Measurements from ENCODE around the gene VPS13D.

Gene VPS13D

DNA sequence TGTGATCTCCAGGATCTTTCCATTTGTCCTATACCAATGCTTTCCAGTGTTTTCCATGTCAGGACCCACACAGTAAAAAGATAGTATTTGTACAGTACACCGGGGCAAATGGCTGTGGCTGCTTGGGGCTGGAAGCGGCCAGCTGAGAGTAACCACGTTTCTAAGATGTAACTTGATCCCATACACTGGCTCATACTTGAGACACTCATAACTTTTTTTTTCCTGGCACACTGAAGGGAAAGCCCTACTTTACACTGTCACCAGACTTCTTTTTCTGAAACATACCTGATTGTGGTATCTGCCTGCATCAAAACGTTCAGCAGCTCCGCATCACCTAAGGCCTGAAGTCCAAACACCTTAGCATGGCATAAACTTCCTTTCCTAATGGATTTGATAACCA lies 21.6 kb downstream of the VPS13D start:
- TF ChIP-seq, protein P1, sequence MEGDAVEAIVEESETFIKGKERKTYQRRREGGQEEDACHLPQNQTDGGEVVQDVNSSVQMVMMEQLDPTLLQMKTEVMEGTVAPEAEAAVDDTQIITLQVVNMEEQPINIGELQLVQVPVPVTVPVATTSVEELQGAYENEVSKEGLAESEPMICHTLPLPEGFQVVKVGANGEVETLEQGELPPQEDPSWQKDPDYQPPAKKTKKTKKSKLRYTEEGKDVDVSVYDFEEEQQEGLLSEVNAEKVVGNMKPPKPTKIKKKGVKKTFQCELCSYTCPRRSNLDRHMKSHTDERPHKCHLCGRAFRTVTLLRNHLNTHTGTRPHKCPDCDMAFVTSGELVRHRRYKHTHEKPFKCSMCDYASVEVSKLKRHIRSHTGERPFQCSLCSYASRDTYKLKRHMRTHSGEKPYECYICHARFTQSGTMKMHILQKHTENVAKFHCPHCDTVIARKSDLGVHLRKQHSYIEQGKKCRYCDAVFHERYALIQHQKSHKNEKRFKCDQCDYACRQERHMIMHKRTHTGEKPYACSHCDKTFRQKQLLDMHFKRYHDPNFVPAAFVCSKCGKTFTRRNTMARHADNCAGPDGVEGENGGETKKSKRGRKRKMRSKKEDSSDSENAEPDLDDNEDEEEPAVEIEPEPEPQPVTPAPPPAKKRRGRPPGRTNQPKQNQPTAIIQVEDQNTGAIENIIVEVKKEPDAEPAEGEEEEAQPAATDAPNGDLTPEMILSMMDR (IDR thresholded peaks at IDR 0.05; ENCODE audit: low read depth, low read length), result no peak
- no peak overlapping the region for H3K4me3 ChIP-seq (ENCODE audit: low read depth, low read length)

DNA sequence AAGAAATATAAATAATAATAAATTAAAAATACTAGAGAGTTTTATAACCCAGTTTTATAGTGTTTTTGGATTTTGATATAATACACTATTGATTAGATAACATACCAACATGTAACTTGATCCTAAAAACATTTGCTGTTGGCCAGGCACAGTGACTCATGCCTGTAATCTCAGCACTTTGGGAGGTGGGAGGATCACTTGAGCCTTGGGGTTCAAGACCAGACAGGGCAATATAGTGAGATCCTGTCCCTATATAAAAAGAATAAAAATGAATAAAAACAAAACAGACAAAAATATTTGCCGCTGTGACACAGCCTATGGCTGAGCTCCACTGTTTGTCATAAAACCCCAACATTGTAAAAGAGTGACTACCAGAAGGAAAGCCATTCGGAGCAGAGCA lies 26.1 kb downstream of the VPS13D start:
- TF ChIP-seq, protein P1 (IDR thresholded peaks at IDR 0.05; ENCODE audit: low read depth, low read length), result no peak
- no peak overlapping the region for H3K4me3 ChIP-seq (ENCODE audit: low read depth, low read length)

DNA sequence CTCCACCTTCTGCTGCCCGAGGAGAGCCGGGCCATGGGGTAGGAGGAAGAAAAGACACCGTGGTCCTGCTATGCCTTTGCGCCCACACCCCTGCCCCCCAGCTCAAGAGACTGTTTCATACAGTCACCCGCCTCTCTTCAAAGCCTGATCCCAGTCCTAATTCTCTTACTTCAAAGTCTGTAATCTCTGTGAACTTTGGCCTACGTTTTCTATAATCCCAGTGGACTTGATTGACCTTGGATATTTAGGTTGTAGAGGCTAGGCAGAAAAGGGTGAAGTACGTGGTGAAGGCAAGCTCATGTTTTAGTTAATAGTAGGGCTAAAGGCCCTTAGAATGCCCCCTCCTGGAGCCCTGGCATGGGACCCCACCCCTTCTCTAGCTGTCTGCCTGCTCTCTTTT lies 28.4 kb downstream of the VPS13D start:
- TF ChIP-seq, protein P1 (IDR thresholded peaks at IDR 0.05; ENCODE audit: low read depth, low read length), result no peak
- no peak overlapping the region for H3K4me3 ChIP-seq (ENCODE audit: low read depth, low read length)

DNA sequence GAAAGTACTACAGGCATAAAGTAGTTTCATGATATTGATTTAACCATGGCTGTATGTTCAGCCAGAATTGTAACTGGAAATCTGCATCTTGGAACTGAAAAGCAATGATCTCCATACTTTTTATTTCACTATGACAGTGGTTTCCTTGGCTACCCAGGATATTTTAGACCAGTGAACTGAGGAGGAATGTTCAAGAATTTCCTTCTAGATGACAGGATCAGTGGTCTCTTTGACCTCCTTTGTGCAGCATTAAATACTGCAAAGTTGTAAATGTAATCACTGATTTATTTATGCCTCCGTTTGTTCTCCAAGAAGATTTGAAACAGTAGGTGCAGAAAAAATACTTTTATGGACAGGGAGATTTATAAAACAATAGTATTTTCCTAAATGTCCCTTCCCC lies 39.5 kb downstream of the VPS13D start:
- no peak overlapping the region for H3K4me3 ChIP-seq (ENCODE audit: low read depth, low read length)
- TF ChIP-seq, protein P1 (IDR thresholded peaks at IDR 0.05; ENCODE audit: low read depth, low read length), result no peak

DNA sequence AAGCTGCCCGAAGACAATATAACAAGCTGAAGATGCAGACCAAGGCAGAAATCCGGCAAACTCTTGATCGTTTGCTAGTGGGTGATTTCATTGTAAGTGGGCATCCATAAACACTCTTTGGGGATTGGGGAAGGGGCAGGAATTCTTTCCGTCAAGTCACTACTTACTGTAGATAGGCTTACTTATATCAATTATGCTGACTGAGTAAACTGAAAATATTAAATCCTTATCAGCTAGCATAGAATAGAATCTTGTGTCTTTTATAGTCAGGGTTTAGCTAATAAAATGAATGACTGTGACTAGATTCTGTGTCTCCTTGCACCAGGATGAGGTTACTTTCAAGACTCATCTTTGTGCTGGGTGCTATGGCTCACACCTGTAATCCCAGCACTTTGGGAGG lies 41.2 kb downstream of the VPS13D start:
- TF ChIP-seq, protein P1 (IDR thresholded peaks at IDR 0.05; ENCODE audit: low read depth, low read length), result no peak

DNA sequence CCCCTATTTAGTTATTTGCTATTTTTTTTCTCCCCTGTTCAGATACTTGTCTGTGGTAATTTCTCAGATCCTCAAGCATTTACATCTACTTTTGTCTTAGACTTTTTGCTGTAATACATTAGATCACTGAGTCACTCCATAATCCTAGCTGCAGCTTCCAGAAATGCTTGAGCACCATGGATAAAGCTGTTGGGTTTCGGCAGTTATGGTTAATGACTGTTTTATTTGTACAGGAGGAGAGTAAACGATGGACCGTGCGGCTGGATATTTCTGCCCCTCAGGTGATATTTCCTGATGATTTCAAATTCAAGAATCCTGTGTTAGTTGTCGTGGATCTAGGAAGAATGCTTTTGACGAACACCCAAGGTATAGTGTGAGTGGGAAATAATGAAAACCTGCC lies 42.9 kb downstream of the VPS13D start:
- no peak overlapping the region for H3K4me3 ChIP-seq (ENCODE audit: low read depth, low read length)
- TF ChIP-seq, protein P1 (IDR thresholded peaks at IDR 0.05; ENCODE audit: low read depth, low read length), result no peak

More for the DNA sequence above, 41.2 kb downstream of the VPS13D start:
- H3K4me3 ChIP-seq (ENCODE audit: low read depth, low read length), result no peak overlapping the region

DNA sequence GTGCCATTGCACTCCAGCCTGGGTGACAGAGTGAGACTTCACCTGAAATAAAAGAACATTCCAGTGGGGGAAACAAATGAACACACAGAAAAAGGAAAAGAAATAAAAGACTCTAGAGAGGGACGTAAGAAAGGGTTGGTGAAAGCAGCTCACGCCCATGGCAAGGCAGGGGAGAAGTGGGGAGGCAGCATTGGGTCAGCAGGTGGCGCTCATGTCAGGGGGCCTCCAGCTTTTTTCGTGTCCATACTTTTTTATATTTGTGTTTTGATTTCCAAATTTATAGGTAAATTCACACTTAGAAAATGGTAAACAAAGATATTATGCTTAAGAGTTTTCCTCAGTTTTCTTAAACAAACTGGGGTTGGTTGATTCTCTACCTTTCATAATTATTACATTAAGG lies 45.5 kb downstream of the VPS13D start:
- no peak overlapping the region for H3K4me3 ChIP-seq (ENCODE audit: low read depth, low read length)
- TF ChIP-seq, protein P1 (IDR thresholded peaks at IDR 0.05; ENCODE audit: low read depth, low read length), result peak; percentile 60
